Measurements from ENCODE around the gene TMEM191C.
"Not testable (repeated sequence)": the region's sequence is repeated elsewhere in the genome, so short reads cannot be mapped to it uniquely, and the experiment has no call there.

DNA sequence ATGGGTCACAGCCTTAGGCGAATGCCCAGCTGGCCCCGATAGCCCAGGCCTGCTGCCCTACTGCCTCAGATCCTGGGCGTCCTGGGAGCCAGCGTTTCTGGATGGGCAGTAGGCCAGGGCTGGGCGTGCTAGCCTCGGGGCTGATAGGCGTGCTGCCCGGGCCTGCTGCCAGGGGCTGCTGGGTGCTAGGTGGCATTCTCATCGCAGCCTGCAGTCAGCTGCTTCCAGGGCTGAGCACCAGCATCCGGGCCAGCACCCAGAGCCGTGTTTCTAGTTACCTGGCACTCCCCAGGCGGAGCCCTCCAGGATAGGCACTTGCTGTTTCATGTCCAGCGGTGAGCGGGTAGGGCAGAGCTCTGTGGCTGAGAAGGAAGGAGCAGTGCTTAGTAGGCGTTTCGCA lies 26.5 kb upstream of the TMEM191C start:
- TF ChIP-seq, protein P1, sequence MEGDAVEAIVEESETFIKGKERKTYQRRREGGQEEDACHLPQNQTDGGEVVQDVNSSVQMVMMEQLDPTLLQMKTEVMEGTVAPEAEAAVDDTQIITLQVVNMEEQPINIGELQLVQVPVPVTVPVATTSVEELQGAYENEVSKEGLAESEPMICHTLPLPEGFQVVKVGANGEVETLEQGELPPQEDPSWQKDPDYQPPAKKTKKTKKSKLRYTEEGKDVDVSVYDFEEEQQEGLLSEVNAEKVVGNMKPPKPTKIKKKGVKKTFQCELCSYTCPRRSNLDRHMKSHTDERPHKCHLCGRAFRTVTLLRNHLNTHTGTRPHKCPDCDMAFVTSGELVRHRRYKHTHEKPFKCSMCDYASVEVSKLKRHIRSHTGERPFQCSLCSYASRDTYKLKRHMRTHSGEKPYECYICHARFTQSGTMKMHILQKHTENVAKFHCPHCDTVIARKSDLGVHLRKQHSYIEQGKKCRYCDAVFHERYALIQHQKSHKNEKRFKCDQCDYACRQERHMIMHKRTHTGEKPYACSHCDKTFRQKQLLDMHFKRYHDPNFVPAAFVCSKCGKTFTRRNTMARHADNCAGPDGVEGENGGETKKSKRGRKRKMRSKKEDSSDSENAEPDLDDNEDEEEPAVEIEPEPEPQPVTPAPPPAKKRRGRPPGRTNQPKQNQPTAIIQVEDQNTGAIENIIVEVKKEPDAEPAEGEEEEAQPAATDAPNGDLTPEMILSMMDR (IDR thresholded peaks at IDR 0.05), result not testable (repeated sequence)
- TF ChIP-seq POLR2A (IDR thresholded peaks at IDR 0.05), result not testable (repeated sequence)
